Tibial nerve (tissue), 4 donors: ENCODE data around the gene IQGAP2. TPM values are rescaled to one million over a fixed set of nuclear protein-coding genes. Genes with fewer than 3 reads are reported as not detected.
A peak's percentile ranks its signal among the peaks of the same experiment; 100 is the strongest.

Source experiments
- DNase-seq, 2 donors: peaks; one replicate each; pipeline ENCODE4 v3.0.0-alpha.2; 2019; ENCODE audit warnings: low spot score in 2 of 2
- H3K27ac ChIP-seq, 4 donors: fragments of 200-600 bp; sonication (generic) in 3 of 4; one replicate each; pipeline ENCODE4 v1.5.1; 2017 to 2019; ENCODE audit warnings: mild to moderate bottlenecking in 1 of 4
- H3K27me3 ChIP-seq, 2 donors: fragments of 200-600 bp; sonication (generic) in 1 of 2; one replicate each; pipeline versions ENCODE4 v1.5.1 to v1.6.0; 2017 to 2019
- H3K36me3 ChIP-seq, 3 donors: fragments of 200-600 bp; sonication (generic); one replicate each; pipeline ENCODE4 v1.5.1; 2018 to 2019
- H3K4me1 ChIP-seq, 4 donors: fragments of 200-600 bp; sonication (generic) in 3 of 4; one replicate each; pipeline ENCODE4 v1.5.1; 2017 to 2019
- H3K4me3 ChIP-seq, 4 donors: fragments of 200-600 bp; sonication (generic) in 3 of 4; one replicate each; pipeline ENCODE4 v1.5.1; 2017 to 2019; ENCODE audit warnings: mild to moderate bottlenecking in 1 of 4, moderate library complexity in 1 of 4
- H3K9me3 ChIP-seq, 4 donors: fragments of 200-600 bp; sonication (generic) in 3 of 4; one replicate each; pipeline ENCODE4 v1.5.1; 2017 to 2019
- EP300 ChIP-seq, 2 donors: sonication (generic); formaldehyde crosslinking; IDR thresholded peaks; one replicate each; pipeline ENCODE4 v1.6.1; 2017; ENCODE audit warnings: antibody characterized with exemption in 2 of 2, mild to moderate bottlenecking in 1 of 2
- POLR2A ChIP-seq, 2 donors: fragments of 450-650 bp; IDR thresholded peaks; one replicate each; pipeline ENCODE4 v1.6.1; 2017; ENCODE audit warnings: antibody characterized with exemption in 2 of 2, mild to moderate bottlenecking in 2 of 2, moderate library complexity in 2 of 2
- WGBS, 2 donors: methylation state at CpG; one replicate each; pipeline ENCODE4 v1.1.5; 2018; 5-methylcytosine and 5-hydroxymethylcytosine counted together
- total RNA-seq, 4 donors: library from RNA; depleted of rRNA; stranded (reverse); fragments of >200 nt; gene quantifications; one replicate each; pipeline ENCODE4 v1.1.0, GENCODE V29; 2016
- TF ChIP-seq, protein P1 (sequence below), 5 experiments: fragments of 200-600 bp in 3 of 5; fragments of 450-650 bp in 2 of 5; sonication (generic) in 3 of 5; IDR thresholded peaks; one replicate each; pipeline ENCODE4 v1.5.1; 2016 to 2019; ENCODE audit warnings: antibody characterized with exemption in 5 of 5, mild to moderate bottlenecking in 3 of 5, moderate library complexity in 2 of 5

The IQGAP2 gene
- total RNA-seq, 4 donors from 2014 or later, result 42.8 to 58.2 (median 52.3) TPM

DNA sequence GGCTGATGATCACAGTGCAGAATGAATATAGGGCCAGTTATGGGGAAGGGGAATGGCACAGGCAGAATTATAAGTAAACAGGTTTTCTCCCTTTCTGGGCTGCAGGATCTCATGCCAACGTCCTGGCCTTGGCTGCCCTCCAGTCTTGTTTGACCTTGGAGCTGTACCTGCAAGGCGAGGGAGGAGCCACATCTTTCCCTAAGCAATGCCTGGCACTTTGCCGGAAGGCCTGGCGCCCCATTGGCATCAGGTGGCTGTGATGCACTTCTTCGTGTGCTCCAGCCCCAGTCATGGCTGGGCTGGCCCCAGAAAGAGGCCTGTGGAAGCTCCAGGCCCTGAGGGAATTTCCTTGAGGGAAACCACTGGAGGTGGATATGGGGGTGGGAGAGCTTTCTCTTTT, 16.7 kb upstream of the IQGAP2 start:
- TF ChIP-seq EP300 (IDR thresholded peaks at IDR 0.05) (no peak), POLR2A (IDR thresholded peaks at IDR 0.05) (no peak)
- no peaks in the 10 kb centered on the region for H3K9me3 ChIP-seq
- DNase-seq, result no peak
- no peaks in the 10 kb centered on the region for H3K27me3 ChIP-seq
- no peak overlapping the region for H3K27ac ChIP-seq
- no peaks in the 10 kb centered on the region for H3K36me3 ChIP-seq
- H3K4me1 ChIP-seq, result peaks cover 3 to 22% (median 7%) of the 10 kb centered on the region in 4 donors
- H3K4me3 ChIP-seq, result no peak overlapping the region
- 79 to 80% methylated on average over 5 of the region's 5 CpGs for WGBS, 2 donors

DNA sequence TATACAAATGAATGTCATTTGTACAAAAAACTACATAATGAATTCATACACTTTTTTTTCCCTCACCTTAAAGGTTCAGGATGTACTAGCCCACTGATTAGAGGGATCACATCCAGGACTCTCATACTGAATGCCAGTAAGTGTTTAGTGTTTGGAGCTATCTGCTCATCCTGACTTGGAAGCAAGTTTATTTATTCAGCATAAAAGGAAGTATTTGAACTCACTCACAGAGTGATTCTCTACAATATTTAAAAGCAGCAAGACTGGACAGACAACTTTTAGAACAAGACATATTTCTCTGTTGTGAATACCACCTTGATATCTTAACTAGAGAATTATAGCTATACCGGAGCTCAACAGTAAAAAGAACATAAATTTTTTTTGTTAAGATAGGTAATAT, 14.8 kb upstream of the IQGAP2 start:
- DNase-seq, result no peak
- Histone ChIP-seq H3K36me3 (no peaks in the 10 kb centered on the region), H3K27me3 (no peaks in the 10 kb centered on the region), H3K27ac (no peak overlapping the region), H3K9me3 (no peaks in the 10 kb centered on the region), H3K4me1 (peaks cover 3 to 22% (median 7%) of the 10 kb centered on the region in 4 donors), H3K4me3 (no peak overlapping the region)
- TF ChIP-seq POLR2A (IDR thresholded peaks at IDR 0.05) (no peak), EP300 (IDR thresholded peaks at IDR 0.05) (no peak)
- TF ChIP-seq, protein P1, sequence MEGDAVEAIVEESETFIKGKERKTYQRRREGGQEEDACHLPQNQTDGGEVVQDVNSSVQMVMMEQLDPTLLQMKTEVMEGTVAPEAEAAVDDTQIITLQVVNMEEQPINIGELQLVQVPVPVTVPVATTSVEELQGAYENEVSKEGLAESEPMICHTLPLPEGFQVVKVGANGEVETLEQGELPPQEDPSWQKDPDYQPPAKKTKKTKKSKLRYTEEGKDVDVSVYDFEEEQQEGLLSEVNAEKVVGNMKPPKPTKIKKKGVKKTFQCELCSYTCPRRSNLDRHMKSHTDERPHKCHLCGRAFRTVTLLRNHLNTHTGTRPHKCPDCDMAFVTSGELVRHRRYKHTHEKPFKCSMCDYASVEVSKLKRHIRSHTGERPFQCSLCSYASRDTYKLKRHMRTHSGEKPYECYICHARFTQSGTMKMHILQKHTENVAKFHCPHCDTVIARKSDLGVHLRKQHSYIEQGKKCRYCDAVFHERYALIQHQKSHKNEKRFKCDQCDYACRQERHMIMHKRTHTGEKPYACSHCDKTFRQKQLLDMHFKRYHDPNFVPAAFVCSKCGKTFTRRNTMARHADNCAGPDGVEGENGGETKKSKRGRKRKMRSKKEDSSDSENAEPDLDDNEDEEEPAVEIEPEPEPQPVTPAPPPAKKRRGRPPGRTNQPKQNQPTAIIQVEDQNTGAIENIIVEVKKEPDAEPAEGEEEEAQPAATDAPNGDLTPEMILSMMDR (IDR thresholded peaks at IDR 0.05), result no peak
- WGBS, 2 donors, result 91 to 92% methylated on average over 1 of the region's 1 CpG

DNA sequence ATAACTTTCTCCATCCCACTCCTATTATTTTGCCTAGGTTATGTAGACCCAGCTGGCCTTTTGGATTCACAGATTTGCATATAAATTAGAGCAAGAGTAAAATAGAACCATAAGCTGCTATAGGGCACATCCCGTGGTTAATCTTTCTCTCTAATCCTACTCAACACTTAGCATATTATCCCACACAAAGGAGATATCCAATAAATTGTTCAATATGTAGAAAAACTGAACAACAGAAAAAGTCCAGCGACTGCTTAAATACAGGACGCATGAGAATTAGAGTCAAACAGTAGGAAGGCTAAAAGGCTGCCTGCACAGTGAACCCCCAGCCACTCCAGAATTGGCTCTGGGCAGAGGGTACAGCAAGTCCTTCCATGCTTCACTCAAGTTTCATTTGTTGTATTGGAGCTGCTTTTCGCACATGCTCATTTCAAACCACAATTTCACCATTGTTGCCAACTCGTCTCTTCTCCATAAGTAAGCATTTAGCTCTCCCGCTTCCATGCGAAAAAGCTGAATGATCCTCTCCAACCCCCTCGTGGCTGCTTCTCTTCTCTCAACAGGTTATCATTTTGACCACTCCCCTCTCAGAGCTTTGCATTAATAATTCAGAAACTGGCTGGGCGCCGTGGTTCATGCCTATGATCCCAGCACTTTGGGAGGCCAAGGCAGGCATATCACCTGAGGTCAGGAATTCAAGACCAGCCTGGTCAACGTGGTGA, 14.1 kb upstream of the IQGAP2 start:
- no peak for TF ChIP-seq POLR2A (IDR thresholded peaks at IDR 0.05)
- Histone ChIP-seq H3K27me3 (no peaks in the 10 kb centered on the region), H3K27ac (no peak overlapping the region), H3K4me3 (no peak overlapping the region), H3K9me3 (no peaks in the 10 kb centered on the region), H3K4me1 (peaks cover 3 to 22% (median 7%) of the 10 kb centered on the region in 4 donors), H3K36me3 (no peaks in the 10 kb centered on the region)
- no peak for DNase-seq
- 88 to 92% methylated on average over 11 of the region's 11 CpGs for WGBS, 2 donors

DNA sequence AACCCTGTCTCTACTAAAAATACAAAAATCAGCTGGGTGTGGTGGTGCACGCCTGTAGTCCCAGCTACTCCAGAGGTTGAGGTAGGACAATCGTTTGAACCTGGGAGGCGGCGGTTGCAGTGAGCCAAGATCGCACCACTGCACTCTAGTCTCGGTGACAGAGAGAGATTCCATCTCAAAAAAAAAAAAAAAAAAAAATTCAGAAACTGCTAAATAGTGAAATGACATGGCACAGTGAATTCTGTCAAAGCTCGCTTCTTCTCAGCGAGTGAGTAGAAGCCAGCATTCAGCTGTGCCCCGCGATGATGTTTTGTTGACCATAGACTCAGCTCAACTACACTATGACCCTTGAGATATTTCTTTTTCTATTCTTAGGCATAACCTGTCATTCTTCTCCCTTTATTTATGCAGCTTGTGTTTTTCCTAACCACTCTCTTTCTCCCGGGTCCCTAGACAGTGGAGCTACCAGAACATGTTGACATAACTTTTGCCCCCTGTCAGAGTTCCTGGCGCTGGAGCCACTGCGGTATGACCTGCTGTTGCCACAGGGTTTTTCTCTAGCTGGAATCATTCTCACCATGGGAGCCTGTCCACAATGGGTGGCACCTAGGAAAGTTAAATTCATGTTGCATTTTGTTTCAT, 13.5 kb upstream of the IQGAP2 start:
- Histone ChIP-seq H3K4me1 (peaks cover 3 to 22% (median 7%) of the 10 kb centered on the region in 4 donors), H3K27me3 (no peaks in the 10 kb centered on the region), H3K9me3 (no peaks in the 10 kb centered on the region), H3K27ac (no peak overlapping the region), H3K36me3 (no peaks in the 10 kb centered on the region), H3K4me3 (no peak overlapping the region)
- TF ChIP-seq EP300 (IDR thresholded peaks at IDR 0.05) (no peak), POLR2A (IDR thresholded peaks at IDR 0.05) (no peak)
- TF ChIP-seq, protein P1 (IDR thresholded peaks at IDR 0.05), result no peak
- peak in 1 of 2 donors; percentile 26 for DNase-seq
- 56 to 61% methylated on average over 13 of the region's 13 CpGs for WGBS, 2 donors

DNA sequence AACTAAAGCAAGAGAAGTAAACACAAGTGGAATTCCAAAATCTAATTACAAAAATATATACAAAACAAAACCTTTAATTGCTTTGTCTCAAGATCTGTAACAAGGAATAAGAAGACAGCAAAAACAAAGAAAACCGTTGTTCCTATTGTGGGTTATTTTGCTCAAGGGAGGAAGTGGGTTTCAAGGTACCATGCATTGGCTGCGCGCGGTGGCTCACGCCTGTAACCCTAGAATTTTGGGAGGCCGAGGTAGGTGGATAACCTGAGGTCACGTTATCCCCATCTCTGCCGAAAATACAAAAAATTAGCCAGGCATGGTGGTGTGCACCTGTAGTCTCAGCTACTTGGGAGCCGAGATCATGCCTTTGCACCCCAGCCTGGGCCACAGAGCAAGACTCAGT, 12.1 kb upstream of the IQGAP2 start:
- no peak for DNase-seq
- Histone ChIP-seq H3K4me1 (peaks cover 3 to 22% (median 7%) of the 10 kb centered on the region in 4 donors), H3K9me3 (no peaks in the 10 kb centered on the region)

More for the DNA sequence above, 12.1 kb upstream of the IQGAP2 start:
- Histone ChIP-seq H3K27me3 (no peaks in the 10 kb centered on the region), H3K27ac (no peak overlapping the region), H3K4me3 (no peak overlapping the region), H3K36me3 (no peaks in the 10 kb centered on the region)
- no peak for TF ChIP-seq POLR2A (IDR thresholded peaks at IDR 0.05)
- TF ChIP-seq, protein P1 (IDR thresholded peaks at IDR 0.05), result no peak
- TF ChIP-seq EP300 (IDR thresholded peaks at IDR 0.05), result no peak
- 83 to 91% methylated on average over 9 of the region's 9 CpGs for WGBS, 2 donors
